GM20000 (cell line): ENCODE results near the gene TNNI3.

ENCODE experiments used
- DNase-seq: peaks from one replicate; pipeline ENCODE4 v3.0.0; 2012; ENCODE audit warnings: low spot score
- TF ChIP-seq, protein P1 (sequence below): IDR thresholded peaks from 2 replicates; pipeline ENCODE4 v1.5.1; 2012; ENCODE audit warnings: mild to moderate bottlenecking, control low read depth; ENCODE audit errors: extremely low read depth, missing control alignments

The TNNI3 gene

GRCh38 chr19:55137915-55138314, 19.6 kb downstream of the TNNI3 start:
- TF ChIP-seq, protein P1, sequence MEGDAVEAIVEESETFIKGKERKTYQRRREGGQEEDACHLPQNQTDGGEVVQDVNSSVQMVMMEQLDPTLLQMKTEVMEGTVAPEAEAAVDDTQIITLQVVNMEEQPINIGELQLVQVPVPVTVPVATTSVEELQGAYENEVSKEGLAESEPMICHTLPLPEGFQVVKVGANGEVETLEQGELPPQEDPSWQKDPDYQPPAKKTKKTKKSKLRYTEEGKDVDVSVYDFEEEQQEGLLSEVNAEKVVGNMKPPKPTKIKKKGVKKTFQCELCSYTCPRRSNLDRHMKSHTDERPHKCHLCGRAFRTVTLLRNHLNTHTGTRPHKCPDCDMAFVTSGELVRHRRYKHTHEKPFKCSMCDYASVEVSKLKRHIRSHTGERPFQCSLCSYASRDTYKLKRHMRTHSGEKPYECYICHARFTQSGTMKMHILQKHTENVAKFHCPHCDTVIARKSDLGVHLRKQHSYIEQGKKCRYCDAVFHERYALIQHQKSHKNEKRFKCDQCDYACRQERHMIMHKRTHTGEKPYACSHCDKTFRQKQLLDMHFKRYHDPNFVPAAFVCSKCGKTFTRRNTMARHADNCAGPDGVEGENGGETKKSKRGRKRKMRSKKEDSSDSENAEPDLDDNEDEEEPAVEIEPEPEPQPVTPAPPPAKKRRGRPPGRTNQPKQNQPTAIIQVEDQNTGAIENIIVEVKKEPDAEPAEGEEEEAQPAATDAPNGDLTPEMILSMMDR = no peak
- no peak for DNase-seq

- no peak for DNase-seq
- TF ChIP-seq, protein P1 = no peak
These were observed 21.0 kb downstream of the TNNI3 start for GRCh38 chr19:55136399-55137102.

DNA sequence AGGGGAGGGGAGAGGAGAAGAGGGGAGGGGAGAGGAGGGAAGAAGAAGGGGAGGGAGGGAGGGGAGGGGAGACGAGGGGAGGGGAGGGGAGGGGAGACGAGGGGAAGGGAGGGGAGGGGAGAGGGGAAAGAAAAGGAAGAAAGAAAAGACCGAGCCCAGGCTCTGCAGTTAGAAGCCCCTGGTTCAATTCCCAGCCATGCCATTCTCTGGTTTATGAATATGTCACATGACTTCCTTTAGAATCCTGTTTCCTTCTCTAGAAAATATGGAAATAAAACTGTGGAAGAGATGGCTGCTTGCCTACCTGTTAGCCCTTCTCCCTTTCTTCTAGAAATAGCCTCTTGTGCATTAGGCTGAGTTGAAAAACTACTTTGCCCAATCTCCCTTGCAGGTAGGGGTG, 22.8 kb downstream of the TNNI3 start:
- no peak for DNase-seq
- TF ChIP-seq, protein P1 = no peak

DNA sequence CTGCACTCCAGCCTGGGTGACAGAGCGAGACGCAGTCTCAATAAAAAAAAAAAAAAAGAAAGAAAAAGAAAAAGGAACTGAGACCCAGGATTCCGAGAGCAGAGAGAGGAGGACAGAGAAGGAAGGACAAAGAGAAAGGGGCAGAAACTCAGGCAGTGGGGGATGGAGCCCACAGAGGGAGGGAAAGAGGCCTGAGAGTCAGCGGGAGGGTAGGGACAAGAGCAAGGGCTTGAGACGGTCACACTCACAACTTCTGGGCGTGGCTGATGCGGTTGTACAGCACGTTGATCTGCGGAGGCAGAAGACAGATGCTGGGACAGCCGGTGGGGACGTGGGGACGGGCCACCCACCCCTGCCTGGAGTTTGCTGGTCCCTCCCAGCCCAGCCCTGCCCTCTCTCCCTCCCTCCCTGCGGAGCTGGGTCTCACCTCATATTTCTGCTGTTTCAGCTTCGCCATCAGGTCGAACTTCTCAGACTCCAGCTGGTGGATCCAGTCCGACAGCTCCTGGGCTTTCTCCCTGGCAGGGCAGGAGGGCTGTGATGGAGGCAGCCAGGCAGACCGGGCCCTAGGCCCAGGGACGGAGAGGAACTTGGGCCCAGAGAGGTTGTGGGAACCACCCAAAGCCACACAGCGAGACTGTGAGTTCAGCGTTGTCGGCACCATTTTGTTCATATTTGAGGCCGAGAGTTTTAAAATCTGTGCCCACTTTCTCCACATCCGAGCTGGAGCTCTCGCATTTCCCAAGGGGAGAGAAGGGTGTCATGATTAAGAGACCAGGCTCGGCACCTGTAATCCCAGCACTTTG, 23.7 kb downstream of the TNNI3 start:
- TF ChIP-seq, protein P1 = no peak
- DNase-seq = peak; percentile 53

GRCh38 chr19:55132453-55133129, 24.9 kb downstream of the TNNI3 start:
- TF ChIP-seq, protein P1 = no peak
- peak; percentile 25 for DNase-seq

DNA sequence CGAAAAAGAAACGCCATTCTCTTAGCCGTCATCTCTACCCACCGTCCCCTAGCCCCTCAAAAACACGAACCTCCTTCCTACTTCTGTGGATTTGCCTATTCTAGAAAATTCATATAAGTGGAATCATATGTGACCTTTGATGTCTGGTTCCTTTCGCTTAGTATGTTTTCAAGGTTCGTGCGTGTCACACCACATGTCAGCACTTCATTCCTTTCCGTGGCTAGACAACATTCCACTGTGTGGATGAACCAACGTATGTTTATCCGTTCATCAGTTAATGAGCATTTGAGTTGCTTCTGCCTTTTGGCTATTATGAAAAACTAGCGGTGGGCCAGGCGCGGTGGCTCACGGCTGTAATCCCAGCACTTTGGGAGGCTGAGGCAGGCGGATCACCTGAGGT, 26.1 kb downstream of the TNNI3 start:
- TF ChIP-seq, protein P1 = no peak
- DNase-seq = no peak

GRCh38 chr19:55119053-55119452, 38.5 kb downstream of the TNNI3 start:
- no peak for DNase-seq

More at GRCh38 chr19:55119053-55119452, 38.5 kb downstream of the TNNI3 start:
- TF ChIP-seq, protein P1 = no peak
